ENCODE measurements around the gene NFKBIB.
"Not testable (repeated sequence)": the region's sequence is repeated elsewhere in the genome, so short reads cannot be mapped to it uniquely, and the experiment has no call there.

The NFKBIB gene

GRCh38 chr19:38928391-38929001, 28.7 kb downstream of the NFKBIB start:
- no peaks in the 10 kb centered on the region for H3K9me3 ChIP-seq (ENCODE audit: control insufficient read depth in 2 of 2, low read length in 2 of 2)
- peaks cover 8 to 13% of the 10 kb centered on the region in 2 donors for H3K4me1 ChIP-seq (ENCODE audit: control insufficient read depth in 2 of 2, insufficient read depth in 2 of 2, low read length in 2 of 2)
- H3K9ac ChIP-seq (ENCODE audit: low read depth in 1 of 2, low read length in 2 of 2), result peak overlapping the region in 1 of 2 donors; percentile 24
- H3K27ac ChIP-seq (ENCODE audit: low read depth in 2 of 2, low read length in 2 of 2), result no peak overlapping the region
- no peaks in the 10 kb centered on the region for H3K27me3 ChIP-seq (ENCODE audit: control insufficient read depth in 2 of 2, insufficient read depth in 2 of 2, low read length in 2 of 2)
- peaks cover 11 to 25% of the 10 kb centered on the region in 2 donors for H3K36me3 ChIP-seq (ENCODE audit: control insufficient read depth in 2 of 2, insufficient read depth in 2 of 2, low read length in 2 of 2)
- H3K4me3 ChIP-seq (ENCODE audit: low read length in 2 of 2), result no peak overlapping the region

- Histone ChIP-seq H3K27me3 (ENCODE audit: control insufficient read depth in 2 of 2, insufficient read depth in 2 of 2, low read length in 2 of 2) (no peaks in the 10 kb centered on the region), H3K4me3 (ENCODE audit: low read length in 2 of 2) (peak within 1 kb of the TSS; percentile 96 to 99), H3K9me3 (ENCODE audit: control insufficient read depth in 2 of 2, low read length in 2 of 2) (no peaks in the 10 kb centered on the region), H3K27ac (ENCODE audit: low read depth in 2 of 2, low read length in 2 of 2) (peak within 1 kb of the TSS; percentile 87 to 92), H3K4me1 (ENCODE audit: control insufficient read depth in 2 of 2, insufficient read depth in 2 of 2, low read length in 2 of 2) (peaks cover 8 to 13% of the 10 kb centered on the region in 2 donors), H3K36me3 (ENCODE audit: control insufficient read depth in 2 of 2, insufficient read depth in 2 of 2, low read length in 2 of 2) (peaks cover 11 to 19% of the 10 kb centered on the region in 2 donors), H3K9ac (ENCODE audit: low read depth in 1 of 2, low read length in 2 of 2) (peak within 1 kb of the TSS; percentile 95 to 98)
These were observed 30.4 kb downstream of the NFKBIB start, which contains the start of gene SARS2 for GRCh38 chr19:38929929-38930775. SARS2 (minus strand) TSS chr19:38930763; CDS start chr19:38930736, 27 bp downstream.

- peak within 1 kb of the TSS; percentile 96 to 99 for H3K4me3 ChIP-seq (ENCODE audit: low read length in 2 of 2)
- peaks cover 8 to 13% of the 10 kb centered on the region in 2 donors for H3K4me1 ChIP-seq (ENCODE audit: control insufficient read depth in 2 of 2, insufficient read depth in 2 of 2, low read length in 2 of 2)
- H3K27me3 ChIP-seq (ENCODE audit: control insufficient read depth in 2 of 2, insufficient read depth in 2 of 2, low read length in 2 of 2), result no peaks in the 10 kb centered on the region
- H3K27ac ChIP-seq (ENCODE audit: low read depth in 2 of 2, low read length in 2 of 2), result peak within 1 kb of the TSS; percentile 87 to 92
- H3K9me3 ChIP-seq (ENCODE audit: control insufficient read depth in 2 of 2, low read length in 2 of 2), result no peaks in the 10 kb centered on the region
- H3K36me3 ChIP-seq (ENCODE audit: control insufficient read depth in 2 of 2, insufficient read depth in 2 of 2, low read length in 2 of 2), result peaks cover 6 to 13% of the 10 kb centered on the region in 2 donors
- peak within 1 kb of the TSS; percentile 95 to 98 for H3K9ac ChIP-seq (ENCODE audit: low read depth in 1 of 2, low read length in 2 of 2)
These were observed 31.2 kb downstream of the NFKBIB start, which contains the start of gene MRPS12 for GRCh38 chr19:38930776-38931520. MRPS12 (plus strand) TSS chr19:38930944; CDS start chr19:38931295, 351 bp downstream.

GRCh38 chr19:38931521-38931793, 31.7 kb downstream of the NFKBIB start:
- Histone ChIP-seq H3K27me3 (ENCODE audit: control insufficient read depth in 2 of 2, insufficient read depth in 2 of 2, low read length in 2 of 2) (no peaks in the 10 kb centered on the region), H3K9me3 (ENCODE audit: control insufficient read depth in 2 of 2, low read length in 2 of 2) (no peaks in the 10 kb centered on the region), H3K36me3 (ENCODE audit: control insufficient read depth in 2 of 2, insufficient read depth in 2 of 2, low read length in 2 of 2) (peaks cover 6 to 13% of the 10 kb centered on the region in 2 donors), H3K4me1 (ENCODE audit: control insufficient read depth in 2 of 2, insufficient read depth in 2 of 2, low read length in 2 of 2) (peaks cover 8 to 13% of the 10 kb centered on the region in 2 donors), H3K4me3 (ENCODE audit: low read length in 2 of 2) (peak overlapping the region; percentile 96 to 99), H3K27ac (ENCODE audit: low read depth in 2 of 2, low read length in 2 of 2) (no peak overlapping the region), H3K9ac (ENCODE audit: low read depth in 1 of 2, low read length in 2 of 2) (peak overlapping the region; percentile 95 to 98)

GRCh38 chr19:38932425-38933179, 32.8 kb downstream of the NFKBIB start:
- peaks cover 8 to 13% of the 10 kb centered on the region in 2 donors for H3K4me1 ChIP-seq (ENCODE audit: control insufficient read depth in 2 of 2, insufficient read depth in 2 of 2, low read length in 2 of 2)
- no peak overlapping the region for H3K9ac ChIP-seq (ENCODE audit: low read depth in 1 of 2, low read length in 2 of 2)
- peaks cover 6 to 13% of the 10 kb centered on the region in 2 donors for H3K36me3 ChIP-seq (ENCODE audit: control insufficient read depth in 2 of 2, insufficient read depth in 2 of 2, low read length in 2 of 2)
- H3K27ac ChIP-seq (ENCODE audit: low read depth in 2 of 2, low read length in 2 of 2), result no peak overlapping the region
- H3K9me3 ChIP-seq (ENCODE audit: control insufficient read depth in 2 of 2, low read length in 2 of 2), result no peaks in the 10 kb centered on the region
- H3K27me3 ChIP-seq (ENCODE audit: control insufficient read depth in 2 of 2, insufficient read depth in 2 of 2, low read length in 2 of 2), result no peaks in the 10 kb centered on the region
- no peak overlapping the region for H3K4me3 ChIP-seq (ENCODE audit: low read length in 2 of 2)

- Histone ChIP-seq H3K4me1 (ENCODE audit: control insufficient read depth in 2 of 2, insufficient read depth in 2 of 2, low read length in 2 of 2) (peaks cover 8 to 13% of the 10 kb centered on the region in 2 donors), H3K27ac (ENCODE audit: low read depth in 2 of 2, low read length in 2 of 2) (no peak overlapping the region), H3K9me3 (ENCODE audit: control insufficient read depth in 2 of 2, low read length in 2 of 2) (no peaks in the 10 kb centered on the region), H3K4me3 (ENCODE audit: low read length in 2 of 2) (no peak overlapping the region), H3K9ac (ENCODE audit: low read depth in 1 of 2, low read length in 2 of 2) (no peak overlapping the region), H3K27me3 (ENCODE audit: control insufficient read depth in 2 of 2, insufficient read depth in 2 of 2, low read length in 2 of 2) (no peaks in the 10 kb centered on the region), H3K36me3 (ENCODE audit: control insufficient read depth in 2 of 2, insufficient read depth in 2 of 2, low read length in 2 of 2) (peaks cover 6 to 13% of the 10 kb centered on the region in 2 donors)
These were observed 33.8 kb downstream of the NFKBIB start for GRCh38 chr19:38933544-38933943.

GRCh38 chr19:38939957-38940356, 40.2 kb downstream of the NFKBIB start:
- H3K36me3 ChIP-seq (ENCODE audit: control insufficient read depth in 2 of 2, insufficient read depth in 2 of 2, low read length in 2 of 2), result no peaks in the 10 kb centered on the region
- H3K4me1 ChIP-seq (ENCODE audit: control insufficient read depth in 2 of 2, insufficient read depth in 2 of 2, low read length in 2 of 2), result no peaks in the 10 kb centered on the region
- H3K4me3 ChIP-seq (ENCODE audit: low read length in 2 of 2), result no peak overlapping the region
- H3K27ac ChIP-seq (ENCODE audit: low read depth in 2 of 2, low read length in 2 of 2), result no peak overlapping the region
- H3K27me3 ChIP-seq (ENCODE audit: control insufficient read depth in 2 of 2, insufficient read depth in 2 of 2, low read length in 2 of 2), result no peaks in the 10 kb centered on the region
- no peaks in the 10 kb centered on the region for H3K9me3 ChIP-seq (ENCODE audit: control insufficient read depth in 2 of 2, low read length in 2 of 2)
- H3K9ac ChIP-seq (ENCODE audit: low read depth in 1 of 2, low read length in 2 of 2), result no peak overlapping the region

GRCh38 chr19:38941466-38941865, 41.7 kb downstream of the NFKBIB start:
- not testable (repeated sequence) for H3K4me1 ChIP-seq (ENCODE audit: control insufficient read depth in 2 of 2, insufficient read depth in 2 of 2, low read length in 2 of 2)

GRCh38 chr19:38941979-38942378, 42.2 kb downstream of the NFKBIB start:
- no peak overlapping the region for H3K4me3 ChIP-seq (ENCODE audit: low read length in 2 of 2)
- H3K4me1 ChIP-seq (ENCODE audit: control insufficient read depth in 2 of 2, insufficient read depth in 2 of 2, low read length in 2 of 2), result no peaks in the 10 kb centered on the region
- H3K36me3 ChIP-seq (ENCODE audit: control insufficient read depth in 2 of 2, insufficient read depth in 2 of 2, low read length in 2 of 2), result no peaks in the 10 kb centered on the region

More at GRCh38 chr19:38941466-38941865, 41.7 kb downstream of the NFKBIB start:
- H3K27ac ChIP-seq (ENCODE audit: low read depth in 2 of 2, low read length in 2 of 2); H3K36me3 ChIP-seq (ENCODE audit: control insufficient read depth in 2 of 2, insufficient read depth in 2 of 2, low read length in 2 of 2); H3K9ac ChIP-seq (ENCODE audit: low read depth in 1 of 2, low read length in 2 of 2); H3K9me3 ChIP-seq (ENCODE audit: control insufficient read depth in 2 of 2, low read length in 2 of 2); H3K4me3 ChIP-seq (ENCODE audit: low read length in 2 of 2); H3K27me3 ChIP-seq (ENCODE audit: control insufficient read depth in 2 of 2, insufficient read depth in 2 of 2, low read length in 2 of 2): not testable (repeated sequence)

More at GRCh38 chr19:38941979-38942378, 42.2 kb downstream of the NFKBIB start:
- Histone ChIP-seq H3K9me3 (ENCODE audit: control insufficient read depth in 2 of 2, low read length in 2 of 2) (no peaks in the 10 kb centered on the region), H3K27ac (ENCODE audit: low read depth in 2 of 2, low read length in 2 of 2) (no peak overlapping the region), H3K27me3 (ENCODE audit: control insufficient read depth in 2 of 2, insufficient read depth in 2 of 2, low read length in 2 of 2) (no peaks in the 10 kb centered on the region), H3K9ac (ENCODE audit: low read depth in 1 of 2, low read length in 2 of 2) (no peak overlapping the region)
